Measurements from ENCODE around the gene XXYLT1. TPM values are rescaled to one million over a fixed set of nuclear protein-coding genes. Genes with fewer than 3 reads are reported as not detected.

XXYLT1 gene
- total RNA-seq, 1 experiment from 2014 or later = 53.9 TPM

GRCh38 chr3:195214381-195214780 is 56.6 kb downstream of the XXYLT1 start:
- no peak for DNase-seq (ENCODE audit: low spot score)
- no peak overlapping the region for H3K27ac ChIP-seq (ENCODE audit: low read depth, low read length, poor library complexity, severe bottlenecking)
- no peak overlapping the region for H3K4me3 ChIP-seq (ENCODE audit: low read depth, low read length, poor library complexity, severe bottlenecking)
- POLR2A ChIA-PET (ENCODE audit: low non-redundant PET) = no interaction called here
- BruUV-seq (replicated peaks) = no TSS peak
- peaks cover 14% of the 10 kb centered on the region for H3K4me1 ChIP-seq (ENCODE audit: insufficient read depth, low read length, poor library complexity, severe bottlenecking)
- intact Hi-C loops (cut with micrococcal nuclease; ENCODE audit: unreplicated experiment) = no loop called here
- CTCF ChIA-PET = no interaction called here
- H3K36me3 ChIP-seq (ENCODE audit: insufficient read depth, low read length, poor library complexity, severe bottlenecking) = no peaks in the 10 kb centered on the region
- no peaks in the 10 kb centered on the region for H3K9me3 ChIP-seq (ENCODE audit: low read depth, low read length, poor library complexity, severe bottlenecking)
- H3K27me3 ChIP-seq (replicated peaks; ENCODE audit: insufficient read depth, low read depth, low read length, poor library complexity) = no peaks in the 10 kb centered on the region
- no peak for TF ChIP-seq EZH2 (IDR thresholded peaks at IDR 0.05; ENCODE audit: borderline replicate concordance, low read depth, low read length, poor library complexity, severe bottlenecking)
- TF ChIP-seq CTCF (conservative IDR thresholded peaks at IDR 0.05; ENCODE audit: low read depth, low read length) = no peak

- Histone ChIP-seq H3K36me3 (ENCODE audit: insufficient read depth, low read length, poor library complexity, severe bottlenecking) (no peaks in the 10 kb centered on the region), H3K9me3 (ENCODE audit: low read depth, low read length, poor library complexity, severe bottlenecking) (no peaks in the 10 kb centered on the region), H3K27me3 (replicated peaks; ENCODE audit: insufficient read depth, low read depth, low read length, poor library complexity) (no peaks in the 10 kb centered on the region), H3K4me3 (ENCODE audit: low read depth, low read length, poor library complexity, severe bottlenecking) (no peak overlapping the region), H3K27ac (ENCODE audit: low read depth, low read length, poor library complexity, severe bottlenecking) (no peak overlapping the region), H3K4me1 (ENCODE audit: insufficient read depth, low read length, poor library complexity, severe bottlenecking) (peaks cover 14% of the 10 kb centered on the region)
- BruUV-seq (replicated peaks) = no TSS peak
- no peak for TF ChIP-seq CTCF (conservative IDR thresholded peaks at IDR 0.05; ENCODE audit: low read depth, low read length)
- no peak for TF ChIP-seq EZH2 (IDR thresholded peaks at IDR 0.05; ENCODE audit: borderline replicate concordance, low read depth, low read length, poor library complexity, severe bottlenecking)
- DNase-seq (ENCODE audit: low spot score) = no peak
- intact Hi-C loops (cut with micrococcal nuclease; ENCODE audit: unreplicated experiment) = no loop called here
- ChIA-PET POLR2A (ENCODE audit: low non-redundant PET) (no interaction called here), CTCF (interaction anchor here (0.6 kb wide), 1 partner anchor 531 kb away, joined by 4 read pairs; no protein-coding TSS in a partner anchor)
Measured at GRCh38 chr3:195213639-195214315, 57.2 kb downstream of the XXYLT1 start.

- Histone ChIP-seq H3K36me3 (ENCODE audit: insufficient read depth, low read length, poor library complexity, severe bottlenecking) (no peaks in the 10 kb centered on the region), H3K4me1 (ENCODE audit: insufficient read depth, low read length, poor library complexity, severe bottlenecking) (peaks cover 19% of the 10 kb centered on the region), H3K9me3 (ENCODE audit: low read depth, low read length, poor library complexity, severe bottlenecking) (no peaks in the 10 kb centered on the region), H3K27ac (ENCODE audit: low read depth, low read length, poor library complexity, severe bottlenecking) (no peak overlapping the region), H3K4me3 (ENCODE audit: low read depth, low read length, poor library complexity, severe bottlenecking) (no peak overlapping the region), H3K27me3 (replicated peaks; ENCODE audit: insufficient read depth, low read depth, low read length, poor library complexity) (no peaks in the 10 kb centered on the region)
- DNase-seq (ENCODE audit: low spot score) = no peak
- intact Hi-C loops (cut with micrococcal nuclease; ENCODE audit: unreplicated experiment) = no loop called here
- CTCF ChIA-PET = interaction anchor here (0.6 kb wide), 1 partner anchor 531 kb away, joined by 4 read pairs; no protein-coding TSS in a partner anchor
- POLR2A ChIA-PET (ENCODE audit: low non-redundant PET) = no interaction called here
- TF ChIP-seq CTCF (conservative IDR thresholded peaks at IDR 0.05; ENCODE audit: low read depth, low read length) (no peak), EZH2 (IDR thresholded peaks at IDR 0.05; ENCODE audit: borderline replicate concordance, low read depth, low read length, poor library complexity, severe bottlenecking) (no peak)
- BruUV-seq (replicated peaks) = no TSS peak
Measured at GRCh38 chr3:195212749-195213375, 58.1 kb downstream of the XXYLT1 start.
